Immature natural killer cell (primary cell): ENCODE measurements around the gene EIF3F. TPM values are rescaled to one million over a fixed set of nuclear protein-coding genes. Genes with fewer than 3 reads are reported as not detected.

Experiments
- DNase-seq, 3 donors: peaks; one replicate each; pipeline ENCODE4 v3.0.0; 2022; ENCODE audit warnings: mixed read lengths in 1 of 3
- H3K27ac Mint-ChIP-seq, 6 donors: one replicate each; pipeline ENCODE4 v1.8.0; 2020; ENCODE audit warnings: mixed read lengths in 6 of 6, mild to moderate bottlenecking in 5 of 6, inconsistent platforms in 4 of 6, moderate library complexity in 3 of 6
- H3K27me3 Mint-ChIP-seq, 3 donors: one replicate each; pipeline ENCODE4 v1.8.0; 2020 to 2021; ENCODE audit warnings: low read depth in 3 of 3, mild to moderate bottlenecking in 3 of 3, mixed read lengths in 3 of 3, moderate library complexity in 3 of 3, inconsistent platforms in 1 of 3
- H3K36me3 Mint-ChIP-seq, 3 donors: one replicate each; pipeline ENCODE4 v1.8.0; 2020; ENCODE audit warnings: mixed read lengths in 3 of 3, inconsistent platforms in 2 of 3, mild to moderate bottlenecking in 2 of 3
- H3K4me1 Mint-ChIP-seq, 2 donors: one replicate each; pipeline ENCODE4 v1.8.0; 2020; ENCODE audit warnings: inconsistent platforms in 2 of 2, mild to moderate bottlenecking in 2 of 2, mixed read lengths in 2 of 2, moderate library complexity in 1 of 2
- H3K4me3 Mint-ChIP-seq, 5 donors: one replicate each; pipeline ENCODE4 v1.8.0; 2020; ENCODE audit warnings: mild to moderate bottlenecking in 5 of 5, mixed read lengths in 5 of 5, inconsistent platforms in 3 of 5, moderate library complexity in 3 of 5
- H3K9me3 Mint-ChIP-seq, 6 donors: one replicate each; pipeline ENCODE4 v1.8.0; 2020; ENCODE audit warnings: mild to moderate bottlenecking in 6 of 6, mixed read lengths in 6 of 6, inconsistent platforms in 4 of 6, moderate library complexity in 3 of 6
- polyA plus RNA-seq, 3 donors: library from polyadenylated mRNA; unstranded; fragments of 300-500 nt; fragmentation: Illumina TruSeq; gene quantifications; one replicate each; pipeline ENCODE4 v1.2.3, GENCODE V29; 2021

The EIF3F gene
- polyA plus RNA-seq, 3 donors from 2014 or later, result 242 to 305 (median 262) TPM

GRCh38 chr11:8040921-8041285, 53.8 kb downstream of the EIF3F start:
- H3K27me3 Mint-ChIP-seq, result peaks cover 2 to 9% (median 6%) of the 10 kb centered on the region in 3 donors

GRCh38 chr11:8041576-8041975, 54.4 kb downstream of the EIF3F start:
- peaks cover 6 to 9% (median 7%) of the 10 kb centered on the region in 3 donors for H3K27me3 Mint-ChIP-seq

More at GRCh38 chr11:8040921-8041285, 53.8 kb downstream of the EIF3F start:
- H3K36me3 Mint-ChIP-seq, result no peaks in the 10 kb centered on the region
- no peaks in the 10 kb centered on the region for H3K4me1 Mint-ChIP-seq
- H3K4me3 Mint-ChIP-seq, result no peak overlapping the region
- H3K9me3 Mint-ChIP-seq, result no peaks in the 10 kb centered on the region
- no peak for DNase-seq
- no peak overlapping the region for H3K27ac Mint-ChIP-seq

DNA sequence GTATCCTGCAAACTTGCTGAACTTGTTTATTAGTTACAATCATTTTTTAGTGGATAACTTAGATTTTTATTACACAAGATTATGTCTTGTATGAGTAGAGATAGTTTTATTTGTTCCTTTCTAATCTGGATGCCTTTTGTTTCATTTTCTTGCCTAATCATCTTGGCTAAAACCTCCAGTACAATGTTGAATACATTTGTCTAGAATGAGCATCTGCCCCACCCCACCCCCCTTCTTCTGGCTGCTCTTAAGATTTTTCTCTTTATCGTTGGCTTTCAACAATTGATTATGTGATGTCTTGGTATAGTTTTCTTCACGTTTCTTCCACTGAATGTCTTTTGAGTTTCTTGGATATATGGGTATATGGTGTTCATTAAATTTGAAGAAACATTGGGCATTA, 56.6 kb downstream of the EIF3F start:
- no peaks in the 10 kb centered on the region for H3K9me3 Mint-ChIP-seq
- H3K4me3 Mint-ChIP-seq, result no peak overlapping the region
- H3K36me3 Mint-ChIP-seq, result no peaks in the 10 kb centered on the region
- no peak overlapping the region for H3K27ac Mint-ChIP-seq
- no peak for DNase-seq
- H3K4me1 Mint-ChIP-seq, result no peaks in the 10 kb centered on the region
- H3K27me3 Mint-ChIP-seq, result peaks cover 6 to 11% (median 7%) of the 10 kb centered on the region in 3 donors

More at GRCh38 chr11:8041576-8041975, 54.4 kb downstream of the EIF3F start:
- Mint-ChIP-seq H3K27ac (no peak overlapping the region), H3K4me3 (no peak overlapping the region), H3K36me3 (no peaks in the 10 kb centered on the region), H3K9me3 (no peaks in the 10 kb centered on the region), H3K4me1 (no peaks in the 10 kb centered on the region)
- no peak for DNase-seq

- no peaks in the 10 kb centered on the region for H3K36me3 Mint-ChIP-seq
- peaks cover 6 to 11% (median 7%) of the 10 kb centered on the region in 3 donors for H3K27me3 Mint-ChIP-seq
- no peak for DNase-seq
- H3K4me3 Mint-ChIP-seq, result no peak overlapping the region
- H3K4me1 Mint-ChIP-seq, result no peaks in the 10 kb centered on the region
- no peaks in the 10 kb centered on the region for H3K9me3 Mint-ChIP-seq
- no peak overlapping the region for H3K27ac Mint-ChIP-seq
Observed at GRCh38 chr11:8045839-8046238, 58.7 kb downstream of the EIF3F start.

DNA sequence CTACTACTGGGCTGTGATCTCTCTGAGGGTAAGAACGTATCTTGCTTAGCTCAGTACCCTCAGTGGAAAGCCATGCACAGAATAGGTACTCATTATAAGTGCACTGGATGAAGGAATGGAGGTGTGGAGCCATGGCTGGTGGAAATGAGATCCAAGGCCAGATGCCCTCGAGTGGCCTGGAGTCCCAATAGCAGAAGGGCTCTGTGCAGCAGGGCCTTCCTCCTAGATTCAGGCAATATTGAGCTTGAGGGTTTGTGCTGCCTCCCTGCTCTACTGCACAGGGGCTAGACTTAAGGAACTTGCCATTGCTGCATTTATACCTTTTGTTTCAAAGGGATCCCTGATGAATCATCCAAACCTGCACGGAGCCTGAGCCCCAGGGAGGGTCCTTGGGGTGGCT, 60.2 kb downstream of the EIF3F start:
- H3K36me3 Mint-ChIP-seq, result no peaks in the 10 kb centered on the region
- no peaks in the 10 kb centered on the region for H3K9me3 Mint-ChIP-seq
- no peak overlapping the region for H3K27ac Mint-ChIP-seq
- no peak overlapping the region for H3K4me3 Mint-ChIP-seq
- H3K27me3 Mint-ChIP-seq, result peaks cover 0 to 6% (median 4%) of the 10 kb centered on the region in 3 donors
- no peaks in the 10 kb centered on the region for H3K4me1 Mint-ChIP-seq
- no peak for DNase-seq

DNA sequence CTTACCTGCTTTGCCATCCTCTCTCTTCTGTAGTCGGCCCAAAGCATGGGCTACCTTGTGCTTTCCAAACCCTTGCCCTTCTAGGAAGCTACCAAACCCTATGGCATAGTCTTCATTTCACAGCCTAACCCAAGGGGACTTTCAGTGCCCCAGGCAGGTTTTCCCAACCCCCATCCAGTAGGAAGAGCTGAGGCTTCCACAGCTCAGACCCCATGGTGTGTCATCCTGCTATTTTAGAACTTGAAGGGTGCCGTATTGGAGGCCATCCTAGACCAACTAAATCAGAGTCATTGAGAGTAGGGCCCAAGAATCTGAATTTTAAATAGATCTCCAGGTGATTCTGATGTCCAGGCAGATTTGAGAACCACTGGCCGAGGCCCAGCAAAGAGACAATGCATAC, 61.9 kb downstream of the EIF3F start:
- Mint-ChIP-seq H3K4me1 (no peaks in the 10 kb centered on the region), H3K4me3 (no peak overlapping the region), H3K27ac (no peak overlapping the region), H3K36me3 (no peaks in the 10 kb centered on the region), H3K27me3 (peaks cover 0 to 4% (median 4%) of the 10 kb centered on the region in 3 donors), H3K9me3 (no peaks in the 10 kb centered on the region)
- no peak for DNase-seq

Other genes starting within 250 kb of the EIF3F start
- not detected for gene OR5P2, start 190.4 kb upstream of the EIF3F start, polyA plus RNA-seq
- gene OR5P3, start 156.5 kb upstream of the EIF3F start, polyA plus RNA-seq, result not detected
- gene OR10A6, start 56.1 kb upstream of the EIF3F start, polyA plus RNA-seq, result not detected
- not detected for gene OR10A3, start 45.6 kb upstream of the EIF3F start, polyA plus RNA-seq
- gene NLRP10, start 21.9 kb upstream of the EIF3F start, polyA plus RNA-seq, result not detected
- not detected for gene TUB, start 93.9 kb downstream of the EIF3F start, polyA plus RNA-seq
- under 1 TPM in 1 of 3 donors, not detected in 2; 0.44 TPM for gene RIC3, start 181.7 kb downstream of the EIF3F start, polyA plus RNA-seq